GM12878 (cell line): ENCODE data around the gene PCSK5. TPM values are rescaled to one million over a fixed set of nuclear protein-coding genes. Genes with fewer than 3 reads are reported as not detected.

ENCODE experiments used
- ATAC-seq: fragments of 200-7000 bp; cut with Tn5 transposase; 3 replicates; pipeline ENCODE4 v1.9.1; 2020; ENCODE audit warnings: mild to moderate bottlenecking, moderate library complexity
- BruUV-seq: library from RNA; stranded (reverse); fragments of 400-500 nt; replicated peaks from 2 replicates; lab custom pipeline; 2021; lab: Mats Ljungman, UMichigan
- CTCF ChIA-PET: fragments of 300-600 bp; sonication (Branson Sonifier 250); formaldehyde crosslinking; extraction: SDS; loops from one replicate; lab custom pipeline; 2021; ENCODE audit warnings: inconsistent platforms; lab: Yijun Ruan, JAX
- POLR2A ChIA-PET: fragments of 350-600 bp; formaldehyde crosslinking; extraction: SDS; loops from one replicate; lab custom pipeline; 2021; ENCODE audit warnings: inconsistent platforms; lab: Charles Lee
- RAD21 ChIA-PET: fragments of 300-600 bp; sonication (Branson Sonifier 250); formaldehyde crosslinking; loops from one replicate; lab custom pipeline; 2023; ENCODE audit warnings: antibody characterized with exemption; ENCODE audit not compliant: unreplicated experiment; lab: Charles Lee
- SMC1A ChIA-PET: fragments of 300-600 bp; sonication (Branson Sonifier 250); formaldehyde crosslinking; loops from one replicate; lab custom pipeline; 2023; ENCODE audit not compliant: unreplicated experiment, uncharacterized antibody; lab: Charles Lee
- DNase-seq: peaks from one replicate; pipeline ENCODE4 v3.0.0-alpha.2; 2011; ENCODE audit warnings: low read depth, low spot score
- FAIRE-seq: peaks from 3 replicates; lab custom pipeline; 2011; peaks lifted over from hg19 to GRCh38; lab: Jason Lieb, UNC
- H2AFZ ChIP-seq: 2 replicates; pipeline ENCODE4 v1.6.0; 2011; ENCODE audit warnings: low read depth, low read length, control low read depth; ENCODE audit not compliant: control insufficient read depth
- H3K27ac ChIP-seq: 2 replicates; pipeline ENCODE4 v1.5.1; 2011; ENCODE audit warnings: control low read depth; ENCODE audit not compliant: control insufficient read depth, insufficient read depth
- H3K27me3 ChIP-seq, 2 experiments: replicated peaks in 1 of 2; 2 replicates each; pipeline versions ENCODE4 v1.6.0 to v1.6.1; 2011; ENCODE audit warnings: low read length in 1 of 2; ENCODE audit not compliant: control insufficient read depth in 2 of 2, insufficient read depth in 2 of 2
- H3K36me3 ChIP-seq, 2 experiments: 2 replicates each; pipeline ENCODE4 v1.5.1; 2011; ENCODE audit warnings: low read length in 1 of 2; ENCODE audit not compliant: control insufficient read depth in 2 of 2, insufficient read depth in 2 of 2
- H3K4me1 ChIP-seq: 2 replicates; pipeline ENCODE4 v1.6.1; 2011; ENCODE audit warnings: mild to moderate bottlenecking, low read length, moderate library complexity, mixed read lengths; ENCODE audit not compliant: control insufficient read depth, insufficient read depth
- H3K4me2 ChIP-seq: 2 replicates; pipeline ENCODE4 v1.6.0; 2011; ENCODE audit warnings: control low read depth; ENCODE audit not compliant: control insufficient read depth, insufficient read depth
- H3K4me3 ChIP-seq: fragments of 200-600 bp; sonication (generic); 2 replicates; pipeline ENCODE4 v1.5.1; 2016
- H3K79me2 ChIP-seq: 2 replicates; pipeline ENCODE4 v1.6.0; 2011; ENCODE audit warnings: low read length; ENCODE audit not compliant: control insufficient read depth, insufficient read depth
- H3K9ac ChIP-seq: 2 replicates; pipeline ENCODE4 v1.8.0; 2011; ENCODE audit warnings: low read length, control low read depth, mixed read lengths; ENCODE audit not compliant: control insufficient read depth, insufficient read depth
- H3K9me3 ChIP-seq: replicated peaks from 3 replicates; pipeline ENCODE4 v1.5.1; 2011; ENCODE audit warnings: mild to moderate bottlenecking, low read length; ENCODE audit not compliant: control insufficient read depth, insufficient read depth
- H4K20me1 ChIP-seq: 2 replicates; pipeline ENCODE4 v1.6.0; 2011; ENCODE audit not compliant: control insufficient read depth, insufficient read depth
- CBFB ChIP-seq: IDR thresholded peaks from 2 replicates; pipeline ENCODE4 v1.6.1; 2016; ENCODE audit warnings: antibody characterized with exemption, low read depth
- ELK1 ChIP-seq: IDR thresholded peaks from 2 replicates; pipeline ENCODE4 v1.6.1; 2012; ENCODE audit warnings: low read depth, low read length, improper control_type of control experiment
- HSF1 ChIP-seq: fragments of 150-350 bp; IDR thresholded peaks from 2 replicates; pipeline ENCODE4 v1.6.1; 2014; ENCODE audit warnings: mild to moderate bottlenecking, low read depth, low read length
- KLF5 ChIP-seq: fragments of 450-650 bp; IDR thresholded peaks from 2 replicates; pipeline ENCODE4 v1.6.1; 2014; ENCODE audit warnings: mild to moderate bottlenecking; ENCODE audit not compliant: partially characterized antibody
- MXI1 ChIP-seq: fragments of 150-350 bp; IDR thresholded peaks from 2 replicates; pipeline ENCODE4 v1.6.1; 2011; ENCODE audit warnings: low read depth, mild to moderate bottlenecking, inconsistent platforms, low read length, improper control_type of control experiment
- RELA ChIP-seq: fragments of 450-650 bp; IDR thresholded peaks from 2 replicates; pipeline ENCODE4 v1.8.0; 2014; ENCODE audit warnings: borderline replicate concordance; ENCODE audit not compliant: partially characterized antibody
- RUNX3 ChIP-seq: IDR thresholded peaks from 2 replicates; pipeline ENCODE4 v1.6.1; 2012; ENCODE audit warnings: low read length, inconsistent platforms
- SMAD1 ChIP-seq: fragments of 450-650 bp; IDR thresholded peaks from 2 replicates; pipeline ENCODE4 v1.6.1; 2018; ENCODE audit warnings: mild to moderate bottlenecking, low read depth; ENCODE audit not compliant: partially characterized antibody
- ZBTB11 ChIP-seq: fragments of 450-650 bp; formaldehyde crosslinking; IDR thresholded peaks from 2 replicates; pipeline ENCODE4 v1.5.0; 2022; ENCODE audit warnings: mild to moderate bottlenecking, missing genetic modification characterization
- ZBTB33 ChIP-seq: fragments of 450-650 bp; IDR thresholded peaks from 2 replicates; pipeline ENCODE4 v1.6.1; 2017; ENCODE audit warnings: mild to moderate bottlenecking
- WGBS: methylation state at CpG from one replicate; pipeline ENCODE4 v1.1.6; 2016; ENCODE audit warnings: low lambda C conversion rate; ENCODE audit not compliant: insufficient replicate concordance, insufficient coverage; ENCODE audit errors: missing lambda C conversion rate; 5-methylcytosine and 5-hydroxymethylcytosine counted together
- in situ Hi-C: fragments of 300-500 bp; cut with MboI; formaldehyde crosslinking; loops from 9 replicates; pipeline ENCODE4 v1.14.3; 2018; ENCODE audit warnings: mixed read lengths
- intact Hi-C: fragments of 100-400 bp; cut with micrococcal nuclease; formaldehyde crosslinking; loops from one replicate; pipeline ENCODE4 v1.14.2; 2022; ENCODE audit not compliant: unreplicated experiment
- polyA plus RNA-seq, 11 experiments: library from polyadenylated mRNA; depleted of rRNA in 4 of 11; unstranded in 6 of 11; stranded (reverse) in 5 of 11; fragments of >200 nt; fragmentation: Nextera tagmentation in 4 of 11; fragmentation: Illumina TruSeq in 1 of 11; extraction: Ambion mirVana in 4 of 11; extraction: Trizol in 1 of 11; gene quantifications; 1 replicate in 1 of 11; 2 replicates in 10 of 11; pipeline versions ENCODE4 v1.2.1 to v1.2.3, GENCODE V29; 2011 to 2016; ENCODE audit warnings: inconsistent platforms in 2 of 11, missing spikeins in 2 of 11, low read depth in 1 of 11
- total RNA-seq, 4 experiments: library from RNA; depleted of rRNA in 3 of 4; stranded (reverse); fragments of >200 nt in 3 of 4; fragmentation: Illumina TruSeq in 1 of 4; extraction: Trizol in 1 of 4; gene quantifications; 2 replicates each; pipeline versions ENCODE4 v1.2.1 to v1.2.3, GENCODE V29; 2013 to 2021
- TF ChIP-seq, protein P1 (sequence below): fragments of 450-650 bp; IDR thresholded peaks from 2 replicates; pipeline ENCODE4 v1.6.1; 2016; ENCODE audit warnings: mild to moderate bottlenecking
- TF ChIP-seq, protein P2 (sequence below): IDR thresholded peaks from 2 replicates; pipeline ENCODE4 v1.6.1; 2011; ENCODE audit warnings: low read depth, low read length, improper control_type of control experiment, borderline replicate concordance

PCSK5 gene
- total and polyA plus RNA-seq, 10 of the 15 experiments (the other 5 are each of a cell fraction or from before 2014, with no cell fraction given): 0.01 to 0.13 (median 0.04) TPM; not detected in 3

GRCh38 chr9:76085596-76085995, 195.1 kb downstream of the PCSK5 start:
- no TSS peak for BruUV-seq
- Histone ChIP-seq H2AFZ (no peak overlapping the region), H3K79me2 (no peaks in the 10 kb centered on the region), H3K4me3 (no peak overlapping the region), H3K36me3 (no peaks in the 10 kb centered on the region), H3K9me3 (no peaks in the 10 kb centered on the region), H3K4me2 (no peak overlapping the region), H3K4me1 (no peaks in the 10 kb centered on the region), H3K9ac (no peak overlapping the region), H3K27ac (no peak overlapping the region), H4K20me1 (no peaks in the 10 kb centered on the region), H3K27me3 (peaks cover 0 to 2% of the 10 kb centered on the region in 2 experiments; a peak in 2 of 4 replicates)
- TF ChIP-seq RELA (no peak), RUNX3 (no peak), ELK1 (no peak), KLF5 (no peak), ZBTB11 (CRISPR knock-in tag) (no peak), SMAD1 (no peak), HSF1 (no peak), CBFB (no peak), ZBTB33 (no peak), MXI1 (no peak)
- TF ChIP-seq, protein P1, sequence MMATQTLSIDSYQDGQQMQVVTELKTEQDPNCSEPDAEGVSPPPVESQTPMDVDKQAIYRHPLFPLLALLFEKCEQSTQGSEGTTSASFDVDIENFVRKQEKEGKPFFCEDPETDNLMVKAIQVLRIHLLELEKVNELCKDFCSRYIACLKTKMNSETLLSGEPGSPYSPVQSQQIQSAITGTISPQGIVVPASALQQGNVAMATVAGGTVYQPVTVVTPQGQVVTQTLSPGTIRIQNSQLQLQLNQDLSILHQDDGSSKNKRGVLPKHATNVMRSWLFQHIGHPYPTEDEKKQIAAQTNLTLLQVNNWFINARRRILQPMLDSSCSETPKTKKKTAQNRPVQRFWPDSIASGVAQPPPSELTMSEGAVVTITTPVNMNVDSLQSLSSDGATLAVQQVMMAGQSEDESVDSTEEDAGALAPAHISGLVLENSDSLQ: no peak
- TF ChIP-seq, protein P2, sequence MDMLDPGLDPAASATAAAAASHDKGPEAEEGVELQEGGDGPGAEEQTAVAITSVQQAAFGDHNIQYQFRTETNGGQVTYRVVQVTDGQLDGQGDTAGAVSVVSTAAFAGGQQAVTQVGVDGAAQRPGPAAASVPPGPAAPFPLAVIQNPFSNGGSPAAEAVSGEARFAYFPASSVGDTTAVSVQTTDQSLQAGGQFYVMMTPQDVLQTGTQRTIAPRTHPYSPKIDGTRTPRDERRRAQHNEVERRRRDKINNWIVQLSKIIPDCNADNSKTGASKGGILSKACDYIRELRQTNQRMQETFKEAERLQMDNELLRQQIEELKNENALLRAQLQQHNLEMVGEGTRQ: no peak
- no peak for ATAC-seq
- ChIA-PET CTCF (no interaction called here), SMC1A (interaction anchor here (0.6 to 1.3 kb wide), 2 partner anchors 11 to 21 kb away, joined by 3 read pairs; no protein-coding TSS in a partner anchor), RAD21 (no interaction called here), POLR2A (no interaction called here)
- no peak for DNase-seq
- intact Hi-C loops (no loop called here), in situ Hi-C loops (no loop called here)
- no peak for FAIRE-seq
- WGBS: 0% methylated on average over 2 of the region's 2 CpGs
